ENCODE results near the gene P2RY8. TPM values are rescaled to one million over a fixed set of nuclear protein-coding genes. Genes with fewer than 3 reads are reported as not detected.

P2RY8 gene
- total and polyA plus RNA-seq, 2 of the 4 experiments (the other 2 are of a cell fraction) = not detected

DNA sequence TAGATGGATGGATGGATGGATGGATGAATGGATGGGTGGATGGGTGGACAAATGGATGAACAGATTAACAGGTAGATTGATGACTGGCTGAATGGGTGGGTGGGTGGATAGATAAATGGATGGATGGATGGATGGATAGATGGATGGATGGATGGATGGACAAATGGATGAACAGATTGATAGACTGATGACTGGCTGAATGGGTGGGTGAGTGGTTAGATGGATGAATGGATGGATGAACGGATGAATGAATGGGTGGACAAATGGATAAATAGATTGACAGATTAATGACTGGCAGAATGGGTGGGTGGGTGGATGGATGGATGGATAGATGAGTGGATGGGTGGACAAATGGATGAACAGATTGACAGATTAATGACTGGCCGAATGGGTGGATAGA lies 40.9 kb upstream of the P2RY8 start:
- Histone ChIP-seq H3K14ac (replicated peaks; ENCODE audit: low read depth, low read length) (no peak overlapping the region), H2AK5ac (ENCODE audit: low read depth, low read length) (no peak overlapping the region), H3K79me1 (ENCODE audit: low read depth in 1 of 2, low read length in 2 of 2) (no peaks in the 10 kb centered on the region), H3K9ac (ENCODE audit: low read depth, low read length) (no peak overlapping the region), H4K91ac (ENCODE audit: insufficient read depth, low read depth, low read length) (no peak overlapping the region), H4K20me1 (ENCODE audit: insufficient read depth, low read length) (no peaks in the 10 kb centered on the region), H3K4me1 (ENCODE audit: control insufficient read depth, insufficient read depth, low read length) (no peaks in the 10 kb centered on the region), H2BK5ac (ENCODE audit: low read depth, low read length, poor library complexity, severe bottlenecking) (no peak overlapping the region), H2BK120ac (ENCODE audit: low read depth, low read length) (no peak overlapping the region), H4K5ac (ENCODE audit: low read depth, low read length) (no peak overlapping the region), H3K23ac (ENCODE audit: low read depth, low read length) (no peak overlapping the region), H3K27ac (ENCODE audit: insufficient read depth, low read length) (no peak overlapping the region), H3K56ac (ENCODE audit: extremely low read depth, insufficient read depth, low read length) (no peak overlapping the region), H3K4me3 (ENCODE audit: insufficient read depth, low read depth, low read length) (no peak overlapping the region), H3K4me2 (ENCODE audit: low read depth, low read length) (no peak overlapping the region), H2BK15ac (ENCODE audit: low read depth, low read length) (no peak overlapping the region), H2BK20ac (ENCODE audit: low read depth, low read length) (no peak overlapping the region), H3K18ac (ENCODE audit: low read depth, low read length) (no peak overlapping the region), H3K9me1 (ENCODE audit: insufficient read depth, low read length) (no peaks in the 10 kb centered on the region), H2AFZ (replicated peaks; ENCODE audit: low read length, poor library complexity) (no peak overlapping the region), H3K27me3 (ENCODE audit: control insufficient read depth, insufficient read depth, low read length) (no peaks in the 10 kb centered on the region), H2AK9ac (replicated peaks; ENCODE audit: low read depth, low read length, poor library complexity) (no peak overlapping the region), H3K9me3 (ENCODE audit: control insufficient read depth, insufficient read depth, low read length) (no peaks in the 10 kb centered on the region; the same call in 1 of the 2 replicates), H3K36me3 (ENCODE audit: control insufficient read depth, insufficient read depth, low read length) (no peaks in the 10 kb centered on the region), H4K8ac (ENCODE audit: low read depth in 2 of 2, low read length in 2 of 2) (no peak overlapping the region), H3K4ac (ENCODE audit: low read depth, low read length) (no peak overlapping the region)
- intact Hi-C loops (cut with micrococcal nuclease) = no loop called here
- TF ChIP-seq, protein P1, sequence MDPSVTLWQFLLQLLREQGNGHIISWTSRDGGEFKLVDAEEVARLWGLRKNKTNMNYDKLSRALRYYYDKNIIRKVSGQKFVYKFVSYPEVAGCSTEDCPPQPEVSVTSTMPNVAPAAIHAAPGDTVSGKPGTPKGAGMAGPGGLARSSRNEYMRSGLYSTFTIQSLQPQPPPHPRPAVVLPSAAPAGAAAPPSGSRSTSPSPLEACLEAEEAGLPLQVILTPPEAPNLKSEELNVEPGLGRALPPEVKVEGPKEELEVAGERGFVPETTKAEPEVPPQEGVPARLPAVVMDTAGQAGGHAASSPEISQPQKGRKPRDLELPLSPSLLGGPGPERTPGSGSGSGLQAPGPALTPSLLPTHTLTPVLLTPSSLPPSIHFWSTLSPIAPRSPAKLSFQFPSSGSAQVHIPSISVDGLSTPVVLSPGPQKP (IDR thresholded peaks at IDR 0.05; ENCODE audit: borderline replicate concordance, low read depth, low read length) = no peak
- TF ChIP-seq CHD1 (IDR thresholded peaks at IDR 0.05; ENCODE audit: low read depth, low read length) (no peak), FOS (IDR thresholded peaks at IDR 0.05; ENCODE audit: low read depth, low read length) (no peak), RCOR1 (IDR thresholded peaks at IDR 0.05; ENCODE audit: insufficient replicate concordance, low read length) (no peak), MXI1 (IDR thresholded peaks at IDR 0.05; ENCODE audit: borderline replicate concordance, low read depth, low read length) (no peak), SMC3 (IDR thresholded peaks at IDR 0.05; ENCODE audit: low read depth, low read length) (no peak), POLR2A (IDR thresholded peaks at IDR 0.05; ENCODE audit: low read depth, low read length) (no peak), MAZ (IDR thresholded peaks at IDR 0.05; ENCODE audit: borderline replicate concordance, low read depth, low read length) (no peak), MAFK (IDR thresholded peaks at IDR 0.05; ENCODE audit: low read depth, low read length) (no peak), BHLHE40 (IDR thresholded peaks at IDR 0.05; ENCODE audit: low read depth, low read length) (no peak), NFE2L2 (IDR thresholded peaks at IDR 0.05; ENCODE audit: low read depth, low read length) (no peak), RAD21 (IDR thresholded peaks at IDR 0.05; ENCODE audit: low read length) (no peak), CEBPB (IDR thresholded peaks at IDR 0.05; ENCODE audit: low read depth, low read length) (no peak), RFX5 (IDR thresholded peaks at IDR 0.05; ENCODE audit: low read depth, low read length) (no peak)
- TF ChIP-seq, protein P2, sequence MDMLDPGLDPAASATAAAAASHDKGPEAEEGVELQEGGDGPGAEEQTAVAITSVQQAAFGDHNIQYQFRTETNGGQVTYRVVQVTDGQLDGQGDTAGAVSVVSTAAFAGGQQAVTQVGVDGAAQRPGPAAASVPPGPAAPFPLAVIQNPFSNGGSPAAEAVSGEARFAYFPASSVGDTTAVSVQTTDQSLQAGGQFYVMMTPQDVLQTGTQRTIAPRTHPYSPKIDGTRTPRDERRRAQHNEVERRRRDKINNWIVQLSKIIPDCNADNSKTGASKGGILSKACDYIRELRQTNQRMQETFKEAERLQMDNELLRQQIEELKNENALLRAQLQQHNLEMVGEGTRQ (IDR thresholded peaks at IDR 0.05; ENCODE audit: low read depth, low read length) = no peak
- TF ChIP-seq, protein P3, sequence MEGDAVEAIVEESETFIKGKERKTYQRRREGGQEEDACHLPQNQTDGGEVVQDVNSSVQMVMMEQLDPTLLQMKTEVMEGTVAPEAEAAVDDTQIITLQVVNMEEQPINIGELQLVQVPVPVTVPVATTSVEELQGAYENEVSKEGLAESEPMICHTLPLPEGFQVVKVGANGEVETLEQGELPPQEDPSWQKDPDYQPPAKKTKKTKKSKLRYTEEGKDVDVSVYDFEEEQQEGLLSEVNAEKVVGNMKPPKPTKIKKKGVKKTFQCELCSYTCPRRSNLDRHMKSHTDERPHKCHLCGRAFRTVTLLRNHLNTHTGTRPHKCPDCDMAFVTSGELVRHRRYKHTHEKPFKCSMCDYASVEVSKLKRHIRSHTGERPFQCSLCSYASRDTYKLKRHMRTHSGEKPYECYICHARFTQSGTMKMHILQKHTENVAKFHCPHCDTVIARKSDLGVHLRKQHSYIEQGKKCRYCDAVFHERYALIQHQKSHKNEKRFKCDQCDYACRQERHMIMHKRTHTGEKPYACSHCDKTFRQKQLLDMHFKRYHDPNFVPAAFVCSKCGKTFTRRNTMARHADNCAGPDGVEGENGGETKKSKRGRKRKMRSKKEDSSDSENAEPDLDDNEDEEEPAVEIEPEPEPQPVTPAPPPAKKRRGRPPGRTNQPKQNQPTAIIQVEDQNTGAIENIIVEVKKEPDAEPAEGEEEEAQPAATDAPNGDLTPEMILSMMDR (conservative IDR thresholded peaks at IDR 0.05; ENCODE audit: low read depth, low read length) = no peak
- CTCF ChIA-PET = no interaction called here
- dilution Hi-C loops (cut with HindIII; ENCODE audit: low sequenced_read_pairs, unreplicated experiment) = no loop called here
- DNase-seq (no peak), ATAC-seq (ENCODE audit: low read depth) (no peak)
- POLR2A ChIA-PET (ENCODE audit: unreplicated experiment) = no interaction called here
- 23% methylated on average over 1 of the region's 2 CpGs; no CpG with 5 or more reads in 1 of the 2 experiments for WGBS, 2 experiments (ENCODE audit: extremely low coverage in 2 of 2, insufficient read length in 1 of 2)
- in situ Hi-C loops (cut with MboI; ENCODE audit: low sequenced_read_pairs) = loop anchor here (25.0 kb wide), 1 partner anchor 116 kb away; the partner anchor contains the start of gene ASMTL
- BruUV-seq (replicated peaks) = no TSS peak
